Stomach (tissue), 9 donors: Measurements from ENCODE around the gene MYL7. TPM values are rescaled to one million over a fixed set of nuclear protein-coding genes. Genes with fewer than 3 reads are reported as not detected.

Source experiments
- DNase-seq, 2 donors: peaks; one replicate each; pipeline versions ENCODE4 v3.0.0 to v3.0.0-alpha.2; 2013 to 2019
- H3K27ac ChIP-seq, 5 donors: fragments of 200-600 bp in 4 of 5; sonication (generic) in 4 of 5; one replicate each; pipeline ENCODE4 v1.5.1; 2013 to 2019; ENCODE audit warnings: mild to moderate bottlenecking in 1 of 5, moderate library complexity in 1 of 5
- H3K27me3 ChIP-seq, 3 donors: fragments of 200-600 bp; sonication (generic); one replicate each; pipeline ENCODE4 v1.5.1; 2017 to 2019; ENCODE audit warnings: mixed run types in 1 of 3
- H3K36me3 ChIP-seq, 4 donors: fragments of 200-600 bp; sonication (generic); 1 replicate in 3 of 4; 2 replicates in 1 of 4; pipeline ENCODE4 v1.5.1; 2016 to 2019
- H3K4me1 ChIP-seq, 4 donors: fragments of 200-600 bp; sonication (generic); one replicate each; pipeline ENCODE4 v1.5.1; 2016 to 2019
- H3K4me3 ChIP-seq, 4 donors: fragments of 200-600 bp; sonication (generic) in 3 of 4; one replicate each; pipeline ENCODE4 v1.5.1; 2016 to 2019; ENCODE audit warnings: mild to moderate bottlenecking in 1 of 4
- H3K9me3 ChIP-seq, 4 donors: fragments of 200-600 bp; sonication (generic); one replicate each; pipeline ENCODE4 v1.5.1; 2016 to 2019
- CTCF ChIP-seq, 7 experiments: fragments of 450-650 bp in 4 of 7; fragments of 200-600 bp in 3 of 7; sonication (generic) in 3 of 7; IDR thresholded peaks; one replicate each; pipeline ENCODE4 v1.5.1; 2016 to 2019; ENCODE audit warnings: antibody characterized with exemption in 7 of 7, control low read depth in 2 of 7, mild to moderate bottlenecking in 1 of 7
- EP300 ChIP-seq: sonication (generic); formaldehyde crosslinking; IDR thresholded peaks from one replicate; pipeline ENCODE4 v1.6.1; 2017; ENCODE audit warnings: antibody characterized with exemption
- POLR2A ChIP-seq, 4 donors: fragments of 450-650 bp; IDR thresholded peaks; one replicate each; pipeline ENCODE4 v1.6.1; 2016; ENCODE audit warnings: antibody characterized with exemption in 4 of 4, control low read depth in 2 of 4, mild to moderate bottlenecking in 1 of 4, moderate library complexity in 1 of 4
- POLR2AphosphoS5 ChIP-seq, 3 donors: sonication (generic); formaldehyde crosslinking; IDR thresholded peaks; one replicate each; pipeline ENCODE4 v1.6.1; 2016; ENCODE audit warnings: antibody characterized with exemption in 3 of 3
- WGBS, 5 donors: extraction: QIAGEN DNeasy Blood & Tissue Kit in 3 of 5; methylation state at CpG; one replicate each; pipeline versions ENCODE4 v1.1.5 to v1.1.7; 2013 to 2018; 5-methylcytosine and 5-hydroxymethylcytosine counted together
- intact Hi-C: fragments of 100-400 bp; cut with DNase I; formaldehyde crosslinking; loops from one replicate; pipeline ENCODE4 v1.15.1; 2023; ENCODE audit warnings: low total_unique reads
- polyA plus RNA-seq, 3 donors: library from polyadenylated mRNA; stranded (reverse); fragments of 200-250 nt; gene quantifications; one replicate each; pipeline ENCODE4 v1.2.3, GENCODE V29; 2013
- total RNA-seq, 5 donors: library from RNA; depleted of rRNA; stranded (reverse); fragments of >200 nt; gene quantifications; one replicate each; pipeline versions ENCODE4 v1.1.0 to v1.2.3, GENCODE V29; 2014 to 2016
- donor health status: healthy with polysubstance abuse.
- donor health status: Bipolar disorder and iron deficiency.
- donor health status: healthy.

Gene MYL7
- total and polyA plus RNA-seq, 8 donors = 2.2 TPM; not detected in 7

- DNase-seq = no peak
- no peak for TF ChIP-seq POLR2A (IDR thresholded peaks at IDR 0.05)
- no peaks in the 10 kb centered on the region for H3K9me3 ChIP-seq
- 85 to 91% (median 86%) methylated on average over 6 of the region's 6 CpGs for WGBS, 5 donors
- no peak overlapping the region for H3K27ac ChIP-seq
- H3K27me3 ChIP-seq = peaks cover 0 to 8% (median 7%) of the 10 kb centered on the region in 3 donors
- intact Hi-C loops = no loop called here
- no peaks in the 10 kb centered on the region for H3K36me3 ChIP-seq
- H3K4me3 ChIP-seq = no peak overlapping the region
- H3K4me1 ChIP-seq = peaks cover 0 to 19% (median 5%) of the 10 kb centered on the region in 4 donors
These were observed 42.8 kb downstream of the MYL7 start for GRCh38 chr7:44098092-44099068.

- intact Hi-C loops = no loop called here
- peaks cover 0 to 10% (median 4%) of the 10 kb centered on the region in 4 donors for H3K4me1 ChIP-seq
- no peaks in the 10 kb centered on the region for H3K9me3 ChIP-seq
- no peak for DNase-seq
- 75 to 85% (median 78%) methylated on average over 9 of the region's 9 CpGs for WGBS, 5 donors
- no peak overlapping the region for H3K4me3 ChIP-seq
- H3K36me3 ChIP-seq = no peaks in the 10 kb centered on the region
- H3K27me3 ChIP-seq = no peaks in the 10 kb centered on the region
- TF ChIP-seq EP300 (no peak), POLR2AphosphoS5 (IDR thresholded peaks at IDR 0.05) (no peak), POLR2A (IDR thresholded peaks at IDR 0.05) (no peak), CTCF (IDR thresholded peaks at IDR 0.05) (no peak)
- no peak overlapping the region for H3K27ac ChIP-seq
These were observed 43.8 kb downstream of the MYL7 start for GRCh38 chr7:44097064-44097932.

GRCh38 chr7:44096326-44096881 lies 44.7 kb downstream of the MYL7 start:
- Histone ChIP-seq H3K4me1 (peaks cover 0 to 10% (median 4%) of the 10 kb centered on the region in 4 donors), H3K27me3 (no peaks in the 10 kb centered on the region), H3K36me3 (no peaks in the 10 kb centered on the region), H3K27ac (no peak overlapping the region), H3K9me3 (no peaks in the 10 kb centered on the region), H3K4me3 (no peak overlapping the region)
- TF ChIP-seq CTCF (IDR thresholded peaks at IDR 0.05) = no peak
- no peak for TF ChIP-seq POLR2A (IDR thresholded peaks at IDR 0.05)
- TF ChIP-seq POLR2AphosphoS5 (IDR thresholded peaks at IDR 0.05) = no peak
- TF ChIP-seq EP300 = no peak
- 73 to 90% (median 77%) methylated on average over 8 of the region's 8 CpGs for WGBS, 5 donors
- no peak for DNase-seq
- intact Hi-C loops = no loop called here

GRCh38 chr7:44095781-44096180 lies 45.4 kb downstream of the MYL7 start:
- Histone ChIP-seq H3K27ac (no peak overlapping the region), H3K9me3 (no peaks in the 10 kb centered on the region), H3K27me3 (no peaks in the 10 kb centered on the region), H3K4me3 (no peak overlapping the region), H3K4me1 (peaks cover 0 to 10% (median 4%) of the 10 kb centered on the region in 4 donors), H3K36me3 (no peaks in the 10 kb centered on the region)
- 81 to 91% (median 89%) methylated on average over 1 to 3 of the region's 3 CpGs for WGBS, 5 donors
- TF ChIP-seq CTCF (IDR thresholded peaks at IDR 0.05) (no peak), POLR2AphosphoS5 (IDR thresholded peaks at IDR 0.05) (no peak), POLR2A (IDR thresholded peaks at IDR 0.05) (no peak), EP300 (no peak)
- no peak for DNase-seq
- intact Hi-C loops = no loop called here
